Measurements from ENCODE around the gene ZBTB46.
"Not testable (repeated sequence)": the region's sequence is repeated elsewhere in the genome, so short reads cannot be mapped to it uniquely, and the experiment has no call there.

The ZBTB46 gene

GRCh38 chr20:63858393-63859165, 27.5 kb upstream of the ZBTB46 start:
- no peak for DNase-seq

GRCh38 chr20:63857764-63858392, 26.8 kb upstream of the ZBTB46 start:
- DNase-seq: no peak

- DNase-seq: no peak
These were observed 25.0 kb upstream of the ZBTB46 start for GRCh38 chr20:63856098-63856511.

GRCh38 chr20:63855363-63856097, 24.5 kb upstream of the ZBTB46 start:
- DNase-seq: no peak

- DNase-seq: no peak
These were observed 23.8 kb upstream of the ZBTB46 start for GRCh38 chr20:63854766-63855362.

GRCh38 chr20:63854069-63854765, 23.2 kb upstream of the ZBTB46 start:
- DNase-seq: no peak

- DNase-seq: not testable (repeated sequence)
These were observed 22.6 kb upstream of the ZBTB46 start for GRCh38 chr20:63853733-63854068.

- DNase-seq: not testable (repeated sequence)
These were observed 20.5 kb upstream of the ZBTB46 start for GRCh38 chr20:63851548-63851943.

- DNase-seq: peak; percentile 60
These were observed 19.9 kb upstream of the ZBTB46 start for GRCh38 chr20:63850689-63851547.

GRCh38 chr20:63848003-63848911, 17.2 kb upstream of the ZBTB46 start:
- no peak for DNase-seq

GRCh38 chr20:63847237-63848002, 16.4 kb upstream of the ZBTB46 start:
- no peak for DNase-seq

GRCh38 chr20:63846888-63847236, 15.8 kb upstream of the ZBTB46 start:
- no peak for DNase-seq

- DNase-seq: no peak
These were observed 15.2 kb upstream of the ZBTB46 start for GRCh38 chr20:63846128-63846771.

- no peak for DNase-seq
These were observed 13.5 kb upstream of the ZBTB46 start for GRCh38 chr20:63844511-63844991.

GRCh38 chr20:63843778-63844177, 12.7 kb upstream of the ZBTB46 start:
- DNase-seq: no peak

- DNase-seq: no peak
These were observed 12.2 kb upstream of the ZBTB46 start for GRCh38 chr20:63843222-63843621.

- DNase-seq: no peak
These were observed 11.2 kb upstream of the ZBTB46 start for GRCh38 chr20:63842258-63842657.

GRCh38 chr20:63840405-63840828, 9.4 kb upstream of the ZBTB46 start:
- DNase-seq: no peak

GRCh38 chr20:63839620-63840019, 8.6 kb upstream of the ZBTB46 start:
- DNase-seq: no peak

Data from stimulated activated naive CD4-positive, alpha-beta T cell treated with Interleukin-2 at 50 U/mL for 16 hours (primary cell).